Measurements from ENCODE around the gene POLR2A. TPM values are rescaled to one million over a fixed set of nuclear protein-coding genes. Genes with fewer than 3 reads are reported as not detected.

The POLR2A gene
- polyA plus RNA-seq, 6 donors from 2014 or later = 13.6 to 88.9 (median 47.1) TPM

DNA sequence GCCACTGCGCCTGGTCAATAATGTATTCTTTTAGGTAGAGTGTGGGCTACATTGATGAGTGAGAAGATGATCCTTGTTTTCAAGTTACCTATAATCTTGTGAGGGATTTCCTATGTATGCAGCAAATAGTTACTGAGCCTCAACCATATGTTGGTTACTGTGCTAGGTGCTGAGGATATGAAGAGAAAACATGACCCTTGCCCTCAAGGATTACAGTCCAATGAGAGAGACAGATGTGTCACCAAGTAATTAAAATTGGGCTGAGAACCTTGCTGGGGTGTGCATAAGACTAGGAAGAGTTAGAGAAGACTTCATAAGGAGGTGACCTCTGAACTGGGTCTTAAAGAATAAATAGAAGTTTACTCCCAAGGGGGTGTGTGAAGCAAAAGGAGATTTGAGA, 7.4 kb downstream of the POLR2A start:
- H3K27ac Mint-ChIP-seq = peak overlapping the region in 3 of 6 donors; percentile 16 to 84 (median 52)
- H3K36me3 Mint-ChIP-seq = peaks cover under 1 to 4% of the 10 kb centered on the region in 2 donors
- H3K9me3 Mint-ChIP-seq = no peaks in the 10 kb centered on the region
- H3K27me3 Mint-ChIP-seq = no peaks in the 10 kb centered on the region
- ATAC-seq (ENCODE audit: low read depth in 2 of 2) = no peak
- H3K4me1 Mint-ChIP-seq = peaks cover 51 to 74% (median 66%) of the 10 kb centered on the region in 3 donors
- DNase-seq = no peak
- H3K4me3 Mint-ChIP-seq = peak overlapping the region in 1 of 8 donors; percentile 27

DNA sequence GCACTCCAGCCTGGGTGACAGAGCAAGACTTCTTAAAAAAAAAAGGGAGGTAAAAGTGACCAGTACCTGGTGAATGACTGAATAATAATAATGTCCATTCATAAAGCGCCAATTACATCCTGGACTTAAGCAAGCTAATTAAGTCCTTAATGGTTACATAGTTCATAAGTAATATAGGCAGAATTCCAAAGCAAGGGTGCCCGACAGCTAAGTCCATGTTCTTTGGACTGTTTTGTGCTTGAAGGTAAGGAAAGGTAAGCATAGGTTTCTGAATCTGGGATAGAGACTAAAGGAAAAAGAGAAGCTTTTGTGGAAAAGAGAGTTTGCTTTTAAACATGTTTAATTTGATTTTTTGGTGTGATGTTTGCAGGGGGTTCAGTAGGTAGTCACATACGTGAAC, 9.8 kb downstream of the POLR2A start:
- no peak overlapping the region for H3K4me3 Mint-ChIP-seq
- DNase-seq (no peak), ATAC-seq (ENCODE audit: low read depth in 2 of 2) (no peak)
- H3K36me3 Mint-ChIP-seq = peaks cover 9 to 12% of the 10 kb centered on the region in 2 donors
- H3K9me3 Mint-ChIP-seq = no peaks in the 10 kb centered on the region
- peak overlapping the region in 1 of 6 donors; percentile 66 for H3K27ac Mint-ChIP-seq
- peaks cover 38 to 56% (median 53%) of the 10 kb centered on the region in 3 donors for H3K4me1 Mint-ChIP-seq
- H3K27me3 Mint-ChIP-seq = no peaks in the 10 kb centered on the region

DNA sequence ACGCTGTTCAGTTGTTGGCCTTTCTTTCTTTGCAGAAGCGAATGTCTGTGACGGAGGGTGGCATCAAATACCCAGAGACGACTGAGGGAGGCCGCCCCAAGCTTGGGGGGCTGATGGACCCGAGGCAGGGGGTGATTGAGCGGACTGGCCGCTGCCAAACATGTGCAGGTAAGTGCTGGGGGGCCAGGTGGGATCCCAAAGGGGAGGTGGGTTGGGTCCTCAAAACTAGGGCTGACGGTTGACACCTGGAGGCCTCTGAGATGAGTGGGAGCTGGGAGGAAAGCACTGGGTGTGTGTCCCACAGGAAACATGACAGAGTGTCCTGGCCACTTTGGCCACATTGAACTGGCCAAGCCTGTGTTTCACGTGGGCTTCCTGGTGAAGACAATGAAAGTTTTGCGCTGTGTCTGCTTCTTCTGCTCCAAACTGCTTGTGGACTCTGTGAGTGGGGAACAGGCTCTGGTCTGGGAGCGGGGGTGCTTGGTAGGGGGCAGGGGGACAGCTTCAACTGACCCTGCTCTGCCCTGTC, 11.8 kb downstream of the POLR2A start:
- Mint-ChIP-seq H3K4me3 (peak overlapping the region in 1 of 8 donors; percentile 4), H3K27me3 (no peaks in the 10 kb centered on the region), H3K27ac (peak overlapping the region in 2 of 6 donors; percentile 39 to 56), H3K36me3 (peaks cover 22 to 24% of the 10 kb centered on the region in 2 donors), H3K9me3 (no peaks in the 10 kb centered on the region), H3K4me1 (peaks cover 27 to 37% (median 33%) of the 10 kb centered on the region in 3 donors)
- ATAC-seq (ENCODE audit: low read depth in 2 of 2) (no peak), DNase-seq (no peak)

DNA sequence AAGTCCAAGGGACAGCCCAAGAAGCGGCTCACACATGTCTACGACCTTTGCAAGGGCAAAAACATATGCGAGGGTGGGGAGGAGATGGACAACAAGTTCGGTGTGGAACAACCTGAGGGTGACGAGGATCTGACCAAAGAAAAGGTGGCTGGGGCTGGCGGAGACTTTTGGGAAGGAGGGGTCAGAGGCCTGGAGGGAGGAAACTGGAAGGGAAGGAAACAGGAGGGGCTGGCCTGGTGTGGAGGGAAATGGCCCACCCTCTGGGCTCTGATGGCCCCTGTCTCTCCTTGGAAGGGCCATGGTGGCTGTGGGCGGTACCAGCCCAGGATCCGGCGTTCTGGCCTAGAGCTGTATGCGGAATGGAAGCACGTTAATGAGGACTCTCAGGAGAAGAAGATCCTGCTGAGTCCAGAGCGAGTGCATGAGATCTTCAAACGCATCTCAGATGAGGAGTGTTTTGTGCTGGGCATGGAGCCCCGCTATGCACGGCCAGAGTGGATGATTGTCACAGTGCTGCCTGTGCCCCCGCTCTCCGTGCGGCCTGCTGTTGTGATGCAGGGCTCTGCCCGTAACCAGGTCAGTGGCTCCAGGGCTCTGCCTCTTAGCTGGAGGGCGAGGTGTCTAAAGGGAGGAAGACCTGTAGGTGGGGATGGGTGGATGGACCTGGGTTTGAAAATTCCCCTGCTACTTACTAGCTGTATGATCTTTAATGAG, 12.5 kb downstream of the POLR2A start:
- H3K4me3 Mint-ChIP-seq = peak overlapping the region in 2 of 8 donors; percentile 4 to 38

DNA sequence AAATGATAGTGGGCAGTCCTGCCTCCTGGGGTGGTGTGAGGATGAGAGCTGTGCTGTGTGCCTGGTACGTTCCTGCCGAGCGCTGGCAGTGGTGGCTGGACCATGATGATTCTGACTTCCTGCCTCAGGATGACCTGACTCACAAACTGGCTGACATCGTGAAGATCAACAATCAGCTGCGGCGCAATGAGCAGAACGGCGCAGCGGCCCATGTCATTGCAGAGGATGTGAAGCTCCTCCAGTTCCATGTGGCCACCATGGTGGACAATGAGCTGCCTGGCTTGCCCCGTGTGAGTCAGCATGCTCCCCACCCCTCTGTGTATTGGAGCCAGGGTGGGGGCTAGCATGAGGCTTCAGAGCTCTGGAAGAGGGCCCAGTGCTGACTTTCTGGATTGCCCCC, 13.1 kb downstream of the POLR2A start:
- no peaks in the 10 kb centered on the region for H3K9me3 Mint-ChIP-seq
- H3K4me1 Mint-ChIP-seq = peaks cover 20 to 26% (median 24%) of the 10 kb centered on the region in 3 donors
- H3K27me3 Mint-ChIP-seq = no peaks in the 10 kb centered on the region
- DNase-seq = no peak
- peaks cover 31 to 32% of the 10 kb centered on the region in 2 donors for H3K36me3 Mint-ChIP-seq
- ATAC-seq (ENCODE audit: low read depth in 2 of 2) = no peak
- H3K4me3 Mint-ChIP-seq = no peak overlapping the region
- peak overlapping the region in 1 of 6 donors; percentile 26 for H3K27ac Mint-ChIP-seq

More for the DNA sequence above, 12.5 kb downstream of the POLR2A start:
- no peaks in the 10 kb centered on the region for H3K9me3 Mint-ChIP-seq
- peaks cover 29 to 31% of the 10 kb centered on the region in 2 donors for H3K36me3 Mint-ChIP-seq
- H3K4me1 Mint-ChIP-seq = peaks cover 23 to 30% (median 28%) of the 10 kb centered on the region in 3 donors
- H3K27me3 Mint-ChIP-seq = no peaks in the 10 kb centered on the region
- peak overlapping the region in 3 of 6 donors; percentile 26 to 76 (median 39) for H3K27ac Mint-ChIP-seq
- DNase-seq = no peak
- no peak for ATAC-seq (ENCODE audit: low read depth in 2 of 2)

DNA sequence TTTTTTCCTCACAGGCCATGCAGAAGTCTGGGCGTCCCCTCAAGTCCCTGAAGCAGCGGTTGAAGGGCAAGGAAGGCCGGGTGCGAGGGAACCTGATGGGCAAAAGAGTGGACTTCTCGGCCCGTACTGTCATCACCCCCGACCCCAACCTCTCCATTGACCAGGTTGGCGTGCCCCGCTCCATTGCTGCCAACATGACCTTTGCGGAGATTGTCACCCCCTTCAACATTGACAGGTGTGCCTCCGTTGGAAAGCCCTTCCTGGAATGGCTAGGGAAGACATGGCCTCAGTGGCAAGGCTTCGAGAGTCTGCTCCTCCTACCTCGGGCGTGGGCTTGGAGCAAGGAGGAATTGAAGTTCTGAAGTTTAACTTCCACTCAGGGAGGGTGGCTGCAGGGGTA, 13.5 kb downstream of the POLR2A start:
- H3K9me3 Mint-ChIP-seq = no peaks in the 10 kb centered on the region
- no peak overlapping the region for H3K4me3 Mint-ChIP-seq
- H3K36me3 Mint-ChIP-seq = peaks cover 32 to 35% of the 10 kb centered on the region in 2 donors
- ATAC-seq (ENCODE audit: low read depth in 2 of 2) = no peak
- no peak for DNase-seq
- H3K27ac Mint-ChIP-seq = peak overlapping the region in 1 of 6 donors; percentile 70
- H3K4me1 Mint-ChIP-seq = peaks cover 19 to 24% (median 22%) of the 10 kb centered on the region in 3 donors
- H3K27me3 Mint-ChIP-seq = no peaks in the 10 kb centered on the region

DNA sequence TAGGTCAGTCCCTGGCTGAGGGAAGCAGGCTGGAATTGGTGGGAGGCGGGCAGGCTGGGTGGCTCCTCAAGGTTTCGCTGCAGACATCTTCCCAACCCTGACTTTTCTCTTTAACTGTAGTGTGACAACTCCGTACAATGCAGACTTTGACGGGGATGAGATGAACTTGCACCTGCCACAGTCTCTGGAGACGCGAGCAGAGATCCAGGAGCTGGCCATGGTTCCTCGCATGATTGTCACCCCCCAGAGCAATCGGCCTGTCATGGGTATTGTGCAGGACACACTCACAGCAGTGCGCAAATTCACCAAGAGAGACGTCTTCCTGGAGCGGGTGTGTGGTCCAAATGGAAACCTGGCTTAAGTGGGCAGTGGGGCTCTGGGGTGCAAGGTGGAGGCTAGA, 15.0 kb downstream of the POLR2A start:
- Mint-ChIP-seq H3K27me3 (no peaks in the 10 kb centered on the region), H3K9me3 (no peaks in the 10 kb centered on the region), H3K4me3 (no peak overlapping the region), H3K27ac (peak overlapping the region in 3 of 6 donors; percentile 30 to 79 (median 62)), H3K4me1 (peaks cover 4 to 16% (median 8%) of the 10 kb centered on the region in 3 donors), H3K36me3 (peaks cover 36 to 49% of the 10 kb centered on the region in 2 donors)
- DNase-seq = no peak
- ATAC-seq (ENCODE audit: low read depth in 2 of 2) = no peak

DNA sequence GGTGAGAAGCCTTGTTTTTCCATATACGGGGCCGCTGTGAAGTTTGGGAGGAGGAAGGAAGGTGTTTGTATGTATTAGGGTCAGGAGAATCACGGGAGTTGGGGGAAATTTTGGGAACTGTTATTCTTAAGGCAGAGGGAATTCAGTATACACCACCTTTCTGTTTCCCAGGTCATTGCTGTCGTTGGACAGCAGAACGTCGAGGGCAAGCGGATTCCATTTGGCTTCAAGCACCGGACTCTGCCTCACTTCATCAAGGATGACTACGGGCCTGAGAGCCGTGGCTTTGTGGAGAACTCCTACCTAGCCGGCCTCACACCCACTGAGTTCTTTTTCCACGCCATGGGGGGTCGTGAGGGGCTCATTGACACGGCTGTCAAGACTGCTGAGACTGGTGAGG, 17.6 kb downstream of the POLR2A start:
- Mint-ChIP-seq H3K4me3 (no peak overlapping the region), H3K36me3 (peaks cover 31 to 47% of the 10 kb centered on the region in 2 donors), H3K27me3 (no peaks in the 10 kb centered on the region), H3K9me3 (no peaks in the 10 kb centered on the region), H3K4me1 (peaks cover 0 to 9% (median 4%) of the 10 kb centered on the region in 3 donors), H3K27ac (peak overlapping the region in 2 of 6 donors; percentile 58 to 62)
- ATAC-seq (ENCODE audit: low read depth in 2 of 2) (no peak), DNase-seq (no peak)

DNA sequence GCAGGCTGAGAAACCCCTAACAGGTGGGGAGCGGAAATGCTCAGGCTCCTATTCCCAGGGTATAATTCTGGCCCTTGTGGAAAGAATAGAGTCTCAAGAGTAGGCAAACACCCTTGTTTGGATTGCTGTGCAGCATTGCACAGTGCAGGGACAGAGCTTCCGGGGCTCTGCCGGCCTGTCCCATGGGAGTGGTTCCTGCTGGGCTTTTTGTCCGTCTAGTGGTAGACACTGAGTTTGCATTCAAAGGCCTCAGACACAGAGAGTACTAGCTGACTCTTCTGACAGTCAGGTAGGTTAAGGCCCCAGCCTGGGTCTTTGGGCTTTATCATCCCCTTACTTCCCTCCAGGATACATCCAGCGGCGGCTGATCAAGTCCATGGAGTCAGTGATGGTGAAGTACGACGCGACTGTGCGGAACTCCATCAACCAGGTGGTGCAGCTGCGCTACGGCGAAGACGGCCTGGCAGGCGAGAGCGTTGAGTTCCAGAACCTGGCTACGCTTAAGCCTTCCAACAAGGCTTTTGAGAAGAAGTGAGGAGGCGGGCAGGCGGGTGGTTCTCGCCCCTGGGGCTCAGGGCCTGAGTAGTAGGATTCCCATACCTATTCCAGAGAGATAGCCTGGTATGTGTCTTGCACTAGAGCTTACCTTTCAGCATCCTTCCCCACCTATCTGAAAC, 18.1 kb downstream of the POLR2A start:
- H3K27me3 Mint-ChIP-seq = no peaks in the 10 kb centered on the region
- H3K4me1 Mint-ChIP-seq = peaks cover 0 to 6% (median 4%) of the 10 kb centered on the region in 3 donors
- no peak for ATAC-seq (ENCODE audit: low read depth in 2 of 2)
- peaks cover 25 to 42% of the 10 kb centered on the region in 2 donors for H3K36me3 Mint-ChIP-seq
- H3K4me3 Mint-ChIP-seq = peak overlapping the region in 1 of 8 donors; percentile 29
- no peaks in the 10 kb centered on the region for H3K9me3 Mint-ChIP-seq
- peak overlapping the region in 2 of 6 donors; percentile 70 to 82 for H3K27ac Mint-ChIP-seq
- DNase-seq = no peak

DNA sequence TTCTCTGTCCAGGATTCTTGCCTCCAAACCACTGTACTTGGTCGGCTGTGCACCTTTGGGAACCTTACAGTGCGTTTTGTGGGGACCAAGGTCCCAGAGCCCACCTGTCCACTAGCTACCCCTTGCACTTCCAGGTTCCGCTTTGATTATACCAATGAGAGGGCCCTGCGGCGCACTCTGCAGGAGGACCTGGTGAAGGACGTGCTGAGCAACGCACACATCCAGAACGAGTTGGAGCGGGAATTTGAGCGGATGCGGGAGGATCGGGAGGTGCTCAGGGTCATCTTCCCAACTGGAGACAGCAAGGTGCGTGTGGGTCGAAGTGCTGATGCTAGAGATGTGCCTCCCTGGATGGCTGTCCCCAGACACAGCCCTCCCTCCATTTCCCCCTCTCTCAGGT, 18.8 kb downstream of the POLR2A start:
- Mint-ChIP-seq H3K4me1 (peaks cover 0 to 6% (median 4%) of the 10 kb centered on the region in 3 donors), H3K36me3 (peaks cover 25 to 40% of the 10 kb centered on the region in 2 donors)
- no peak for ATAC-seq (ENCODE audit: low read depth in 2 of 2)

DNA sequence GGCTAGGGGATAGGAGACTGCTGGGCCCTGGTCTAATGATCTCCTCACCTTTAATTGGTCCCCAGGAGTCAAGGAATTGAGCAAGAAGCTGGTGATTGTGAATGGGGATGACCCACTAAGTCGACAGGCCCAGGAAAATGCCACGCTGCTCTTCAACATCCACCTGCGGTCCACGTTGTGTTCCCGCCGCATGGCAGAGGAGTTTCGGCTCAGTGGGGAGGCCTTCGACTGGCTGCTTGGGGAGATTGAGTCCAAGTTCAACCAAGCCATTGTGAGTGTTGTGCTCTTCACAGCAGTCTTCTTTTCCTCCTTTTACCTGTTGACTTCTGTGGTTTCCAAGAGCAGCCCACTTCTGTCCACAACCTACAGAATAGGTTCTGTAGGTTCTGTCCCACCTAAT, 19.4 kb downstream of the POLR2A start:
- H3K4me1 Mint-ChIP-seq = peaks cover 0 to 6% (median 4%) of the 10 kb centered on the region in 3 donors
- H3K36me3 Mint-ChIP-seq = peaks cover 25 to 40% of the 10 kb centered on the region in 2 donors
- H3K9me3 Mint-ChIP-seq = no peaks in the 10 kb centered on the region
- H3K27me3 Mint-ChIP-seq = no peaks in the 10 kb centered on the region
- H3K27ac Mint-ChIP-seq = peak overlapping the region in 2 of 6 donors; percentile 50 to 52
- DNase-seq = no peak
- H3K4me3 Mint-ChIP-seq = no peak overlapping the region
- no peak for ATAC-seq (ENCODE audit: low read depth in 2 of 2)

More for the DNA sequence above, 18.8 kb downstream of the POLR2A start:
- peak overlapping the region in 1 of 6 donors; percentile 50 for H3K27ac Mint-ChIP-seq
- H3K9me3 Mint-ChIP-seq = no peaks in the 10 kb centered on the region
- H3K4me3 Mint-ChIP-seq = no peak overlapping the region
- no peak for DNase-seq
- H3K27me3 Mint-ChIP-seq = no peaks in the 10 kb centered on the region

DNA sequence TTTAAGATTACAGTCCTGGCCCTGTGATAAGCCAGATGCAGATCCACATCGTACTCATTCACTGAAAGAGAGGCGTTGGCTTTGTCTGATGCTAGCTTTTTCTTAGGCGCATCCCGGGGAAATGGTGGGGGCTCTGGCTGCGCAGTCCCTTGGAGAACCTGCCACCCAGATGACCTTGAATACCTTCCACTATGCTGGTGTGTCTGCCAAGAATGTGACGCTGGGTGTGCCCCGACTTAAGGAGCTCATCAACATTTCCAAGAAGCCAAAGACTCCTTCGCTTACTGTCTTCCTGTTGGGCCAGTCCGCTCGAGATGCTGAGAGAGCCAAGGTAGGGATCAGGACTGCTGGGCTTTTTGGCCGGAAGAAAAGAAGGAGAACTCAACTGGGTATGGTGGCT, 24.0 kb downstream of the POLR2A start:
- DNase-seq (no peak), ATAC-seq (ENCODE audit: low read depth in 2 of 2) (no peak)
- Mint-ChIP-seq H3K27ac (no peak overlapping the region), H3K36me3 (peaks cover 17 to 32% of the 10 kb centered on the region in 2 donors), H3K9me3 (no peaks in the 10 kb centered on the region), H3K27me3 (no peaks in the 10 kb centered on the region), H3K4me3 (no peak overlapping the region), H3K4me1 (peaks cover 0 to 6% (median 0%) of the 10 kb centered on the region in 3 donors)

DNA sequence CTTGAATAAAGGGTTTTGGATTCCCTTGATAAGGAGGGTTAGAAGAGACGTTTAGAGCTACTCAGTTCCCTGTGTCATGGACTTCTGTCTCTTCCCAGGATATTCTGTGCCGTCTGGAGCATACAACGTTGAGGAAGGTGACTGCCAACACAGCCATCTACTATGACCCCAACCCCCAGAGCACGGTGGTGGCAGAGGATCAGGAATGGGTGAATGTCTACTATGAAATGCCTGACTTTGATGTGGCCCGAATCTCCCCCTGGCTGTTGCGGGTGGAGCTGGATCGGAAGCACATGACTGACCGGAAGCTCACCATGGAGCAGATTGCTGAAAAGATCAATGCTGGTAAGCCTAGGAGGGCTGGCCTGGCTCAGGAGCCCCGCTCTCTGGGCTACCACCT, 24.7 kb downstream of the POLR2A start:
- no peak for DNase-seq
- Mint-ChIP-seq H3K4me1 (peaks cover 0 to 1% (median 0%) of the 10 kb centered on the region in 3 donors), H3K9me3 (no peaks in the 10 kb centered on the region), H3K4me3 (no peak overlapping the region), H3K36me3 (peaks cover 14 to 32% of the 10 kb centered on the region in 2 donors), H3K27me3 (no peaks in the 10 kb centered on the region), H3K27ac (peak overlapping the region in 1 of 6 donors; percentile 2)
- no peak for ATAC-seq (ENCODE audit: low read depth in 2 of 2)

Data from naive B cell (primary cell).